HG03520 (cell line): ENCODE measurements around the gene PREP.
"Not testable (repeated sequence)": the region's sequence is repeated elsewhere in the genome, so short reads cannot be mapped to it uniquely, and the experiment has no call there.

ENCODE experiments used
- ATAC-seq: cut with Tn5 transposase; IDR thresholded peaks from one replicate; pipeline ENCODE4 v1.9.1; 2021; ENCODE audit warnings: mild to moderate bottlenecking, moderate library complexity; ENCODE audit not compliant: unreplicated experiment

The PREP gene

GRCh38 chr6:105402939-105403935 lies at the start of gene PREP:
Gene PREP (minus strand): TSS chr6:105403082. CDS start chr6:105402891, 191 bp downstream.
- ATAC-seq, result peak; percentile 91

- ATAC-seq, result no peak
Measured at GRCh38 chr6:105452376-105452775, 49.5 kb upstream of the PREP start.

GRCh38 chr6:105449756-105450390 lies 47.0 kb upstream of the PREP start:
- ATAC-seq, result no peak

GRCh38 chr6:105445481-105445880 lies 42.6 kb upstream of the PREP start:
- ATAC-seq, result no peak

GRCh38 chr6:105443941-105444340 lies 41.1 kb upstream of the PREP start:
- no peak for ATAC-seq

- no peak for ATAC-seq
Measured at GRCh38 chr6:105442369-105442768, 39.5 kb upstream of the PREP start.

- ATAC-seq, result no peak
Measured at GRCh38 chr6:105437236-105437635, 34.4 kb upstream of the PREP start.

GRCh38 chr6:105433723-105434122 lies 30.8 kb upstream of the PREP start:
- ATAC-seq, result no peak

GRCh38 chr6:105432797-105433196 lies 29.9 kb upstream of the PREP start:
- no peak for ATAC-seq

GRCh38 chr6:105431226-105431625 lies 28.3 kb upstream of the PREP start:
- ATAC-seq, result no peak

GRCh38 chr6:105430685-105431084 lies 27.8 kb upstream of the PREP start:
- no peak for ATAC-seq

- ATAC-seq, result no peak
Measured at GRCh38 chr6:105429676-105430075, 26.8 kb upstream of the PREP start.

GRCh38 chr6:105428342-105428957 lies 25.6 kb upstream of the PREP start:
- ATAC-seq, result no peak

- no peak for ATAC-seq
Measured at GRCh38 chr6:105424175-105424783, 21.4 kb upstream of the PREP start.

- not testable (repeated sequence) for ATAC-seq
Measured at GRCh38 chr6:105416971-105417370, 14.1 kb upstream of the PREP start.

GRCh38 chr6:105409734-105410133 lies 6.9 kb upstream of the PREP start:
- no peak for ATAC-seq

- peak; percentile 41 for ATAC-seq
Measured at GRCh38 chr6:105402090-105402938, 568 bp downstream of the PREP start.

- no peak for ATAC-seq
Measured at GRCh38 chr6:105401247-105402089, 1.4 kb downstream of the PREP start.

GRCh38 chr6:105400501-105400900 lies 2.4 kb downstream of the PREP start:
- no peak for ATAC-seq
